NCI-H2227 (cell line): ENCODE data around the gene EYA2.
"Not testable (repeated sequence)": the region's sequence is repeated elsewhere in the genome, so short reads cannot be mapped to it uniquely, and the experiment has no call there.

Experiments
- DNase-seq: peaks from one replicate; lab custom pipeline; 2025; ENCODE audit not compliant: unreplicated experiment; lab: John Stamatoyannopoulos, UW

The EYA2 gene

DNA sequence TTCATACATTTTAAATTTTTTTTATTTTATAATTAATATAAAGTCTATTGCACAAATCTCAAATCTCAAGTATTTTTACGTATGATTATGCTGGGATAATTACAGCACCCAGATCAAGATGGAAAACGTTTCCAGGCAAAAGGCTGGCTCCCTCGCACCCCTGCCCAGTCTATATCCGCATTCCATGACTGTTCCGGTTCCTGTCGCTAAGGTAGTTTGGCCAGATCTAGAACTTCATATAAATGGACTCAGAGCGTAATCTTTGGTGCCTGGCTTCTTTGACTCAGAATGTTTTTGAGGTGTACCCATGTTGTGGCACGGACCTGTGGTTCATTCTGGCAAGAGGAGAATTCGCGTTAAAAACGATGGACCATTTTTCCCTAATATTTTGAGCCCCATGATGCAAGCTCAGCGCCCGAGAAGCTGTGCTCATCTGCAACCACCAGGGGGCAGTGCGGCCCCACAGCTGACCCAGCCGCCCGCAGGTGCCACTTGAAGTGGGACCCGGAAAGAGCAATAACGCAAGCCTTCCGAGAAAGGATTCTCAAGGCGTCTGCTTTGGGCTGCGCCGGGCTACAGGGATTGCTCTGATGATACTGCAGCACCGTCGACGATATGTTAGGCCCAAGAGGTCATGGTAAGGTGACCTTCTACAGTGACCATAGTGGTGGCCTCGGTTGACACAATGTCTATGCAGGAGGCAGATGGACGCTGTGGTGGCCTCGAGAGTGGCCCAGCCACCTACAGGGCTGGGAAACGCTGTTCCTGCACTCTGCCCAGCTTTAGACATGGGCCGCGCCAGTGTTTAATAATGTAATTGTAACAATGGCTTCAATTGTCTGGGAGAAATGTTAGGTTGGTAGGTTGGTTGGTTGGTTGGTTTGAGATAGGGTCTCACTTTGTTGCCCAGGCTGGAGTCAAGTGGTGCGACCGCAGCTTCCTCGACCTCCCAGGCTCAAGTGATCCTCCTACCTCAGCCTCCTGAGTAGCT lies 301.7 kb downstream of the EYA2 start:
- DNase-seq, result peak; percentile 24

DNA sequence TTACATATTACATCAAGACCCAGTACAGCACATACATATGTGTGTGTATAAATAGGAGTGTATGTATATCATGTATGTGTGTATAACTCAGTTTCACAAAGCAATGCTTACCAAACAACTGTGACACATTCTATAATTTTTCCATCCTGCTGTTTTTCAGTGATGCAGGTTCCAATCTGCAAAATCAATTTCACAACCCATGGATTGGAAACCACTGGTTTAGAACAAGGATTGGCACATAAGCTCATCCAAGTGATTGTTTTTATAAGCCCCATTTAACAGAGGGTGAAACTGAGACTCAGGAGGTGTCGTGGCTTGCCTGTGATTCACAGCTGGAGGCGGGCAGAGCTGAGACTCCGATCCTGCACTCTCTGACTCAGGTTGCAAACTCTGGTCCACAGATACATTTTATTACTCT lies 303.6 kb downstream of the EYA2 start:
- no peak for DNase-seq

DNA sequence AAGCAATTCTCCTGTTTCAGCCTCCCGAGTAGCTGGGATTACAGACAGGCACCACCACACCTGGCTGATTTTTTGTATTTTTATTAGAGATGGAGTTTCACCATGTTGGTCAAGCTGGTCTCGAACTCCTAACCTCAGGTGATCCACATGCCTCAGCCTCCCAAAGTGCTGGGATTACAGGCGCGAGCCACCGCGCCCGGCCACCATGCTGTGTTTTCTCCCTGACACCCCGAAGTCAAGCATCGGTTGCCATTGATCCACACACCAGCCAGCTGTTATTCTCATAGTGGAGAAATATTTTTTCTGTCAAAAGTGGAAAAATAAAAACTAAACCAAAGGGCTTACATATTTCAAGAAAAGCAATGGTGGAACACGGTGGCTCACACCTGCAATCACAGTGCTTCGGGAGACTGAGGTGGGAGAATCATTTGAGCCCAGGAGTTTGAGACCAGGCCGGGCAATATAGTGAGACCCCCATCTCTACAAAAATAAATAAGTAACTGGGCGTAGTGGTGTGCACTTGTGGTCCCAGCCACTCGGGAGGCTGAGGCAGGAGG lies 304.4 kb downstream of the EYA2 start:
- DNase-seq, result no peak

DNA sequence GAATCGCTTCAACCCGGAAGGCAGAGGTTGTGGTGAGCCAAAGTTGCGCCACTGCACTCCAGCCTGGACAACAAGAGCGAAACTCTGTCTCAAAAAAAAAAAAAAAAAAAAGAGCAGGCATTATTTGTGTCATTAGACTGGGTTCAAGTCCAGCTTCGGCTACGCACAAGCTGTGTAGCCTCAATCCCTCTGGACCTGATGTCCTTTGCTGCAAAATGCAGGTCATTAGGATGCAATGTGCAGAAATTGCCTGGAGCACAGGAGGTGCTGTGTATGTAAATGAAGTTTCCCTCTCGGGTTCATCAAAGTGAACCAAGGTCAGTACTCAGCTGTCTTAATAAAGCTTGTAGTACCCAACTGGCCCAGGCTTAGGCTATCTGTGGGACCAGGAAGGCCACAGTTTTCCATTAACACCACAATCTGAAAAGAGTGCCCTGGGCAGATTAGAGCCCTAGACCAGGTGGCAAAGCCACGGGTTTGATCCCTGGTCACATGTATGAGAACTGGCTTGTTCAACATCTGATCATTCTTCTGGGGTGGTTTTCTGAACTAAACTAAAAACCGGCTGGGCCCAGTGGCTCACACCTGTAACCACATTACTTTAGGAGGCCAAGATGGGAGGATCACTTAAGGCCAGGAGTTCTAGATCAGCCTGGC lies 306.6 kb downstream of the EYA2 start:
- DNase-seq, result no peak

DNA sequence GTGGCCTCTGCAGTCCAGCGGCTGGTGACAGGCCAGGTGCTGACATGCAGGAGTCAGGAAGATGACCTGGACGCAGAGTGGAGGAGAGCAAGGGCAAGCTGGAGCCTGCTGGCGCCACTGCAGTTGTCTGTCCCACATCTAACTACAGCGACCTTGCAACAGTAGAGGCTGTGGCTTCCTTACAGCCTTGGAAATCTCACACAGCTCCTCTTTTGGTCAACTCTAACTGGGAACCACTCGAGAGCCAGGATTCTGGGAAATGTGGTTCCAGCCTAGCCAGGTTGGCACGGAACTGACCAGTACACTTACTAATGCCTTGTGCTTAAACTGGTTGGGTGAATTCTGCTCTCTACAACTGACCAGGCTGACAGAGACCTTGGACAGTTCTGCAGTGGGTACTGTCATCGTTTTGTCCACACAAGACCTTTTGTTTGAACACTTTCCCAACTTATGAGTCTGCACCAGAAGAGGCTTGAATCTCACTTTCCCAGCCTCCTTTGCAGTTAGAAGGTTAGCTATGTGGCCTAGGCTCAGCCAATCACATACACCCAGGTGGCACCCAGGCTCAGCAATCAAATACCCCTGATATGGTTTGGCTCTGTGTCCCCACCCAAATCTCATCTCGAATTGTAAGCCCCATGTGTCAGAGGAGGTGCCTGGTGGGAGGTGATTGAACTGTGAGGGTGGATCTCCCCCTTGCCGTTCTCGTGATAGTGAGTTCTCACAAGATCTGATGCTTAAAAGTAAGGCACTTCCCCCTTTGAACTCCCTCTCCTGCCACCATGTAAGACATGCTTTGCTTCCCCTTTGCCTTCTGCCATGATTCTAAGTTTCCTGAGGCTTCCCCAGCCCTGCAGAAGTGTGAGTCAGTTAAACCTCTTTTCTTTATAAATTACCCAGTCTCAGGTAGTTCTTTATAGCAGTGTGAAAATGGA lies 308.4 kb downstream of the EYA2 start:
- DNase-seq, result no peak

DNA sequence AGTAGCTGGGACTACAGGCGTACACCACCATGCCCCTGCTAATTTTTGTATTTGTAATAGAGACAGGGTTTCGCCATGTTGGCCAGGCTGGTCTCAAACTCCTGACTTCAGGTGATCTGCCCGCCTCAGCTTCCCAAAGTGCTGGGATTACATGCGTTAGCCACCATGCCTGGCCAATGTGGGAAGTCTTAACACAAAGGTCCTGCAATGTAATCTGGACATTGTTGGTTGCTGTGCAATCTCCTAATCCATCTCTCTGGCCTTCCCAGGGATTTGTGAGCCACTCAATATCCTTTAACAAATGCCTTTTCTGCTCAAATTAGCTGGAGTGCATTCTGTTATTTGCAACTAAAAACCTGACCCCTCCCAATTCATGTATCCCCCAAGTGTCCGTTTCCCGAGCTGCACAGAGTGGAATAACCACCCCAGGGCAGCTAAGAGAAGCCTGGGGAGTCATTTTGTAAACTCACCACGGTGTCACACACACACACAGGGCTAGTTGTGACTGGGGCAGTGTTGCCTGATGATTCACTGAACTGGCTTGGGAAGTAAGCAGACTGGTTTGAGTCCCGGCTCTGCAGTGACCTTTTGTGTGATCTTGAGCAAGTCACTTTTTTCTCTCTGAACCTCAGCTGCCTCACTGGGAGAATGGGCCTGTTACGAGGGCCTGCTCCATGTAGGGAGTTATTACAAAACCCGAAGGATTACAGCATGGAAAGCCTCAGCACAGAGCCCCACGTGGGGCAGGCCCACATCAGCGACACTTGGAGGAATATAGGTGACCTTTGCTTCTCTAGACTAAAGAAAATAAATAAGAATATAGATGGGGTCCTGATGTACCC lies 309.6 kb downstream of the EYA2 start:
- DNase-seq, result no peak

DNA sequence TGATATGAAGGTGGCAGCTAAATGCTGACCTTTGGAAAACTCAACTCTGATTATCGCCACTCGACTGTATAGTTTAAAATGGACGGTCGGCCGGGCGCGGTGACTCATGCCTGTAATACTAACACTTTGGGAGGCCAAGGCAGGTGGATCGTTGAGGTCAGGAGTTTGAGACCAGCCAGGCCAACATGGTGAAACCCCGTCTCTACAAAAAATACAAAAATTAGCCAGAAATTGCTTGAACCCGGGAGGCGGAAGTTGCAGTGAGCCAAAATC lies 310.1 kb downstream of the EYA2 start:
- DNase-seq, result not testable (repeated sequence)

DNA sequence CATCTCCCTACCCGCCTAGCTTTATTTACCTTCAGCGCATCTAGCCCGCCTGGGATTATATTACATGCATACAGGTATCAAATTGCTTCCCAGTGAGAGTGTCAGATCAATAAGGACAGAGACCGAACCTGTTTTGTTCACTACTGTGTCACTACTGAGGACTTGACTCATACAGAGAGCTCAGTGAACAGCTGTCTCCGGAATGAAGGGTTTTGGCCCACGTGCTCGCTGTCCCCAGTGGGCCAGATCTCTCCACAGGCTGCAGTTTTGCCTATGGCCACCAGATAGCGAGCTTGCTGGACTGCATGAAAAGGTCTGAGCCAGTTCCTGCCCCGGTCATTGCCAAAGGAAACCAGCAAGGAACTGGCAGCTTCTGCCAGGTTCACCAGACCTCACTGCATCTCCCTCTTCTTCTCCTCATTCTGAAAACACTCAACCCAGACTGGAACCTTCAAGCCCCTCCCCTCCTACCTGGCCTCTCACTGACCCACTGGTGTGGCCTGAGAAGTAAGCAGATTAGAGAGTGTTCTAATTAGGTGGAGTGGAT lies 311.0 kb downstream of the EYA2 start:
- peak; percentile 39 for DNase-seq

DNA sequence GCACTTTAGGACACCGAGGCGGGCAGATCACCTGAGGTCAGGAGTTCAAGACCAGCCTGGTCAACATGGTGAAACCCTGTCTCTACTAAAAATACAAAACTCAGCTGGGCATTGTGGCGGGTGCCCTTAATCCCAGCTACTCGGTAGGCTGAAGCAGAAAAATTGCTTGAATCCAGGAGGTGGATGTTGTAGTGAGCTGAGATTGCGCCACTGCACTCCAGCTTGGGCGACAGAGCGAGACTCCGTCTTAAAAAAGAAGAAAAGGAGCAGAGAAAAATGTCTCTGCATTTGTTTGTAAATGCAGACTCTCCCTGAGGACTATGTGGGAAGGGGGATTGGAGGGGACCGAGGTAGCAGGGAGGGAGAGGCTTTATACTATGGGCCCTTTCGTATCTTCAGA lies 311.9 kb downstream of the EYA2 start:
- DNase-seq, result not testable (repeated sequence)

DNA sequence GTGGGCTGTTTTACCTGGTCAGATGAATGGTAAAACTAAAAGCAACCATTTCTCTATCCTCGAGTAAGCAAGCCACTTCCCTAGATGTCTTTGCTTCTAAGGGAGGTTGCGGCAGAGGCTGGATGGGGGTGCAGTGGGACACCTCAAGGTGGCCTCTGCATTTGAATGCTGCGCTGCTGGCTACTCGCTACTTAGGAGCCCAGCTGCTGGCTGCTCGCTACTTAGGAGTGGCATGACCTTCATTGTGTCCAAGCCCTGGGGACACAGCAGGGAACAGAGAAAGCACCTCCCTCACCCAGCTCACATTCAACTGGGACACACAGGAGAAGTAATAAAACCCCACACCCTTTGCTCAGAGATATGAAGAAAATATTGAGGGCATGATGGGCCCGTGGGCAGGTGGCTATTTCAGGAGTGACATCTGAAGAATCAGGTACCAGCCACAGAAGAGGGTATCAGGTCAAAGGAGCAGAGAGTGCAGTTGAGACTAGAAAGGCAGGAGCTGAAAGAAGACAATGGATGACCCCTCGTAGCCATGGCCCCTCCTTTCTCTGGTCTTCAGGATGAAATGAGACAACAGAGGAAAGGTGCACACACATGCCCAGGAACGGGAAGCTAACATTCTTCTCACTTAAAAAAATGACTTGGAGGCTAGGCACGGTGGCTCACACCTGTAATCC lies 312.5 kb downstream of the EYA2 start:
- no peak for DNase-seq

DNA sequence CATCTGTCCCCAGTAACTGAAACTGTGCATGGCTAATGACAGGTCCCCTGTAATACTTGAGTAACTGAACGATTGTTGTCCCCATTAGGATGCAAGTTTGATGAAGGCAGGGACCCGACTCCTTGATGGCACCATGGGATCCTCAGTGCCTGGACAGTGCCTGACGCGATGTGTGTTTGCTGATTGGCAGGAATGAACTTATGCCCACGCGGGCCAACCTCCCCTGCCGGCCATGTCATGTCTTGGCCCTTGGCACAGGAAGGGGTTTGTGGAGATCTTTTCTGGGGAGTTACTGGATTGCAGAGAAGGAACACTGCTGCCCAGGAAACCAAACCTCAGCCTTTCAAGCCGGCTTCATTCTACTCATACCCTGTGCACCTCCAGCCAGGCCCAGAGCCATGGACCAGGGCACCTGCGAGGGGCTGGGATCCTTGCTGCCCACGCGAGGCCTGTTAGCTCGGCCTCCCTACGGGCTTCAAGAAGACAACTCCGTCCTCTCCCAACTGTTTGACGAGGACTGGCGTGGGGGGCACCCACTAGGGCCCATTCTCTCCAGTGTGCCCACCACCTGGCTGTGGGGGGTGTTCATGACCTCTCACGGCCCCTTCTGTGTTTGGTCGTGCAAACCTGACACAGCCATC lies 314.0 kb downstream of the EYA2 start:
- DNase-seq, result no peak

DNA sequence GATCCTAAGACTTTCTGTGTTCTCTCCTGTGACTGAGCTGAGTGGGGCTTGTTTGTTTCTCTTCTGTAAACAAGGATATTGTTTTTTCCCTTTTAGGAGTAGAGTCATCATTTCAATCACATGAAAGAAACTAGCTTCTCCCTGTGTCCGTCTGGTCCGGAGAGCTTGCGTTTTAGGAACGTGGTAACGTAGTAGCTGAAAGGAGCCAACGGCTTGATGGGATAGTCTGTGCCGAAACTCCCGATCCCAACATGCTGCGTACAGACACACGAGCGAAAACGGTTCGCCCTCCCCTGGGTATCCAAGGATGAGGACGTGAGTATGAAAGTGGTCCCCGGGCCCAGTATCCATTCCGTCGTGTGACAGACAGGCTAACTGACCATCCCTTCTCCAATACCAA lies 315.3 kb downstream of the EYA2 start:
- DNase-seq, result no peak

DNA sequence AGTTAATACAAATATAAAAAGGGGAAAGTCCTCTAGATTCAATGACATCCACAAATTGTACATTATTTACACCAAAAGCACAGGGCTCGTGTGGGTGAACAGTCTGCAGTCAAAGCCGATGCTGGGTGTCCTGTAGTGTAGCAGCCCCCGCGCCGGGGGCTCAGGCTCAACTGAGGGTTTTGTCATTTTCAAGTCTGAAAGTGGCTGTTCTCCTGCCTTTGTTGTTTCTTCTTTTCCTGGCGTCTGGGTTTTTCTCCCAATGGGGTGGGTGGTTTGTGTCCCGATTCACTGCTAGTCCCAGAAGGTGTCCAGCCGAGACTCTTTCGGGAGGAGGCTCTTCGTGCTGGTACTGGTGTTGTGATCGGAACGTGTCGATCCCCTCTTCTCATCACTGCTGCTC lies 315.8 kb downstream of the EYA2 start:
- no peak for DNase-seq

DNA sequence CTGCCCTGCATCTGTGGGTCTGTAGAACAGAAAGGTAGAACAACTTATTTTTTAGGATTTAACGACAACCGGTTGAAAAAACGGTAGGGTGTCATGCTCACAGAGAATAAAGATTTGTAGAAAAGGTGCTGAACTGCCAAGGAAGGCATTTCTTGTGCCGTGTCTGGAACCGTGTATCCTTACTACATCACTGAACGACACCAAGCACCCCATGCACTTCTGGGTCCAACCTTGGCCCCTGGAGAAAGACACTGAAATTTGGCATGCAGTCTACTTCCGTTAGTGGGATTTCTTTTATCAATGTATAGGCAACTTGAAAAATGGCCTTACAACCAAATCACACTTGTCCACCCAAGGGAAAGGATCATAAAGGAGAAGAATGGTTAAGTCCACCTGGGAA lies 316.4 kb downstream of the EYA2 start:
- DNase-seq, result no peak

DNA sequence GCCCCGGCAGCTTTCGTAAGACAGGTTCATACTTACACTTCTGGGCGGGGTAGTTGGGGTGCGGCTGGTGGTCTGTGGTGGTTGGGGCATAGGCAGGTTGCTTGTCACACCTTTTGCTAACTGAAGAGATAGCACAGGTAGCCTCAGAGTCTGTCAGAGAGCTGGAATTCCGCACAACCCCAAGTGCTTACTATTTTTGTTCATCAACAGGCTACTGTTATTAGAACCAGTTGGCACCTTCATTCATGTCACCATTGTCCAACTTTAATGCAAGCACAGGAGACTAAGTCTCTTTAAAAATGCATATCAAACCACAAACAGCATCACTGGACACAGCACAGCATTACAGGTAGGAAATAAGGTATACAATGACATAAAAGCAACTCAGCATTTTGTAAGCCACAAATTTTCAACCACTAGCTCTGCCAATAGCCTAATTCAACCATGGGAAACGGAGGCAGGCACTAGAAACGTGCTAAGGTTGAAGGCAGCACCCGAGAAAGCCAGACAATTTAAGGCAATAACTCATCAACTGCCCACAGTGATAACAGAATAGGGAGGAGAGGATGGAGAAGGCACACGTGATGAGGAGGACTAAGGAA lies 318.1 kb downstream of the EYA2 start:
- no peak for DNase-seq

DNA sequence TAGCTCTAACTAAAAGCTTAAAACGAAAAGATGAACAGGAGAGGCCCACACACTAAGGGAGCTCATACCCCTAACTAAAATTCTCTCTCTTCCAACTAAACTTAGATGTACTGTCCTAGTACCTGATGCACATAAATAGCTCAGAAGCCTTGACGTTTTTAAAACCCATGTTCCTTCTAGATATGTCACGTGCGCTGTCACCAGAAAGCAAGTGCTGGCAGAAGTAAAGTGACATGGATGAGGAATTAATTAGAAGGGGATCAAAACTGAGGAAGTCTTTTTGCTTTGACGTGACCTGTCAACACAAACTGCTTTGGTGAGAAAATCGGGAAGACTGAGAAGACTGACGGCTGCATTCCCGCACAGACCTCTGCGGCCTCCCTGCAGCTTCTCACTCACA lies 319.3 kb downstream of the EYA2 start:
- DNase-seq, result no peak

DNA sequence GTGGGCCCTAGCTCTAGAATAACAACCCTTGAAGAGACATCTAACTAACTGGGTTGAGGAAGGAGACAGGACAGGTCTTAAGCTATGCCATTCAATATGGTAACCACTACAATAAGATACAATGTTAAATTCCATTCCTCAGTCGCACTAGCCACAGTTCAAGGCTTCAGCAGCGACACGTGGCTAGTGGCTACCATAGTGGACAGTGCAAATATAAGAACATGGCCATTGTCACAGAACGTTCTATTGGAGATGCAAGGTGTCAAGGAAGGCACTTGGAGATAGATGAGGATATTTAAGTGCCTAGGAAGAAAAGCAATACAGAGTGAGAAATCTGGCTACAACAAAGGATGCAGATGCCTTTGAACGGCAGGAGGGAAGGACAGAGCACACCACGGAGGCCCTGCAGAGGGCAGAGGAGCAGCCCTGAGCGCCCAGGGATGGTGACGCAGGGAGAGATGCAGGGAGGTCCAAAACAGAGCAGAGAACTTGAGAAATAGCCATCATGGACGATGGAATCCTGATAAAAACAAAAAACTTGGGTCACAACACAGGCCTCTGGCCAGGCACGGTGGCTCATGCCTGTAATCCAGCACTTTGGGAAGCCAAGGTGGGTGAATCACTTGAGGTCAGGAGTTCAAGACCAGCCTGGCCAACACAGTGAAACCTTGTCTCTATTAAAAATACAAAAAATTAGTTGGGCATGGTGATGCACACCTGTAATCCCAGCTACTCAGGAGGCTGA lies 321.2 kb downstream of the EYA2 start:
- no peak for DNase-seq
